DOHH2 (cell line): Measurements from ENCODE around the gene EPHB2.

Source experiments
- H3F3A ChIP-seq: fragments of 200-600 bp; sonication (generic), shearing (Covaris generic); 2 replicates; pipeline ENCODE4 v1.6.0; 2016; ENCODE audit warnings: antibody characterized with exemption, mild to moderate bottlenecking; ENCODE audit not compliant: control insufficient read depth, insufficient read depth
- H3K27ac ChIP-seq: fragments of 200-600 bp; sonication (generic); 2 replicates; pipeline ENCODE4 v1.5.1; 2014; ENCODE audit warnings: low read depth, mild to moderate bottlenecking, low read length, moderate library complexity
- H3K27me3 ChIP-seq: fragments of 200-600 bp; sonication (generic); 2 replicates; pipeline ENCODE4 v1.6.1; 2014; ENCODE audit warnings: mild to moderate bottlenecking, low read length, mixed read lengths; ENCODE audit not compliant: control insufficient read depth
- H3K36me3 ChIP-seq: fragments of 200-600 bp; sonication (generic); 2 replicates; pipeline ENCODE4 v1.6.1; 2014; ENCODE audit warnings: mild to moderate bottlenecking, low read length, moderate library complexity, mixed read lengths; ENCODE audit not compliant: control insufficient read depth
- H3K4me1 ChIP-seq: fragments of 200-600 bp; sonication (generic); 2 replicates; pipeline ENCODE4 v1.6.1; 2014; ENCODE audit warnings: mild to moderate bottlenecking, low read length, mixed read lengths; ENCODE audit not compliant: control insufficient read depth
- H3K4me2 ChIP-seq: fragments of 200-600 bp; sonication (generic); 2 replicates; pipeline ENCODE4 v1.6.0; 2014; ENCODE audit warnings: mild to moderate bottlenecking, low read length, moderate library complexity
- H3K4me3 ChIP-seq: fragments of 200-600 bp; sonication (generic); 2 replicates; pipeline ENCODE4 v1.5.1; 2014; ENCODE audit warnings: mild to moderate bottlenecking, low read length, mixed read lengths
- H3K79me2 ChIP-seq: fragments of 200-600 bp; sonication (generic); 2 replicates; pipeline ENCODE4 v1.6.1; 2014; ENCODE audit warnings: mild to moderate bottlenecking, low read length, mixed read lengths; ENCODE audit not compliant: control insufficient read depth
- H3K9me2 ChIP-seq: fragments of 200-600 bp; sonication (generic); replicated peaks from 2 replicates; pipeline ENCODE4 v1.6.1; 2014; ENCODE audit warnings: mild to moderate bottlenecking, low read length, mixed read lengths; ENCODE audit not compliant: control insufficient read depth
- H3K9me3 ChIP-seq: fragments of 200-600 bp; sonication (generic); 2 replicates; pipeline ENCODE4 v1.6.1; 2014; ENCODE audit warnings: antibody characterized with exemption, low read length, mixed read lengths; ENCODE audit not compliant: control insufficient read depth, insufficient read depth
- H4K20me1 ChIP-seq: fragments of 200-600 bp; sonication (generic); 2 replicates; pipeline ENCODE4 v1.6.0; 2014; ENCODE audit warnings: low read depth, mild to moderate bottlenecking, antibody characterized with exemption, low read length, moderate library complexity; ENCODE audit not compliant: control insufficient read depth, insufficient read depth
- CTCF ChIP-seq: fragments of 200-600 bp; sonication (generic); IDR thresholded peaks from one replicate; pipeline ENCODE4 v1.5.1; 2014; ENCODE audit warnings: antibody characterized with exemption, mild to moderate bottlenecking, low read depth, low read length; ENCODE audit not compliant: poor library complexity, severe bottlenecking
- EZH2phosphoT487 ChIP-seq: fragments of 200-600 bp; sonication (generic); IDR thresholded peaks from 2 replicates; pipeline ENCODE4 v1.6.1; 2017; ENCODE audit warnings: borderline replicate concordance, mild to moderate bottlenecking, antibody characterized with exemption, low read length, moderate library complexity, mixed read lengths

EPHB2 gene

GRCh38 chr1:22910986-22911651, 200.5 kb downstream of the EPHB2 start:
- peaks cover 3% of the 10 kb centered on the region; the same call in 1 of the 2 replicates for H3K27me3 ChIP-seq
- no peaks in the 10 kb centered on the region for H3K9me3 ChIP-seq
- no peaks in the 10 kb centered on the region for H3K9me2 ChIP-seq
- no peaks in the 10 kb centered on the region for H3F3A ChIP-seq
- no peak overlapping the region for H3K4me3 ChIP-seq
- H3K4me2 ChIP-seq = no peak overlapping the region
- H4K20me1 ChIP-seq = no peaks in the 10 kb centered on the region
- H3K27ac ChIP-seq = no peak overlapping the region
- H3K36me3 ChIP-seq = no peaks in the 10 kb centered on the region
- no peaks in the 10 kb centered on the region for H3K4me1 ChIP-seq
- no peaks in the 10 kb centered on the region for H3K79me2 ChIP-seq
- TF ChIP-seq CTCF (no peak), EZH2phosphoT487 (no peak)

GRCh38 chr1:22912311-22912710, 201.7 kb downstream of the EPHB2 start:
- TF ChIP-seq EZH2phosphoT487 (no peak), CTCF (no peak)
- Histone ChIP-seq H3F3A (no peaks in the 10 kb centered on the region), H4K20me1 (no peaks in the 10 kb centered on the region), H3K27ac (no peak overlapping the region), H3K79me2 (no peaks in the 10 kb centered on the region), H3K4me2 (no peak overlapping the region), H3K4me3 (no peak overlapping the region), H3K4me1 (no peaks in the 10 kb centered on the region), H3K27me3 (peaks cover 3% of the 10 kb centered on the region; the same call in 1 of the 2 replicates), H3K9me2 (no peaks in the 10 kb centered on the region), H3K9me3 (no peaks in the 10 kb centered on the region), H3K36me3 (no peaks in the 10 kb centered on the region)

GRCh38 chr1:22913421-22914141, 202.9 kb downstream of the EPHB2 start:
- H3K27me3 ChIP-seq = peaks cover 3% of the 10 kb centered on the region; the same call in 1 of the 2 replicates
- no peaks in the 10 kb centered on the region for H3K79me2 ChIP-seq
- H3K27ac ChIP-seq = no peak overlapping the region
- H3K9me3 ChIP-seq = no peaks in the 10 kb centered on the region
- no peaks in the 10 kb centered on the region for H3K9me2 ChIP-seq
- H3F3A ChIP-seq = no peaks in the 10 kb centered on the region
- H3K4me1 ChIP-seq = no peaks in the 10 kb centered on the region
- H4K20me1 ChIP-seq = no peaks in the 10 kb centered on the region
- no peak overlapping the region for H3K4me2 ChIP-seq
- H3K36me3 ChIP-seq = no peaks in the 10 kb centered on the region
- TF ChIP-seq CTCF = no peak
- no peak for TF ChIP-seq EZH2phosphoT487
- no peak overlapping the region for H3K4me3 ChIP-seq
